GM23338 (cell line): ENCODE results near the gene MYCBP2. TPM values are rescaled to one million over a fixed set of nuclear protein-coding genes. Genes with fewer than 3 reads are reported as not detected.

ENCODE experiments used
- ATAC-seq: fragments of 200-7000 bp; cut with Tn5 transposase; 3 replicates; pipeline ENCODE4 v1.9.1; 2020
- DNase-seq: peaks from one replicate; pipeline ENCODE4 v3.0.0-alpha.2; 2015; ENCODE audit warnings: low spot score
- H2AFZ ChIP-seq: fragments of 200-600 bp; sonication (generic); 2 replicates; pipeline ENCODE4 v1.8.0; 2016; ENCODE audit warnings: antibody characterized with exemption, mild to moderate bottlenecking, moderate library complexity
- H3F3A ChIP-seq: fragments of 200-600 bp; sonication (generic); replicated peaks from 2 replicates; pipeline ENCODE4 v1.8.0; 2017; ENCODE audit warnings: antibody characterized with exemption, mixed run types, low read depth
- H3K27ac ChIP-seq: fragments of 200-600 bp; sonication (generic); 2 replicates; pipeline ENCODE4 v1.6.1; 2016; ENCODE audit warnings: low read depth
- H3K27me3 ChIP-seq: fragments of 200-600 bp; sonication (generic); 2 replicates; pipeline ENCODE4 v1.8.0; 2016; ENCODE audit warnings: mild to moderate bottlenecking, mixed run types, moderate library complexity; ENCODE audit not compliant: insufficient read depth
- H3K36me3 ChIP-seq: fragments of 200-600 bp; sonication (generic); 2 replicates; pipeline ENCODE4 v1.8.0; 2016; ENCODE audit warnings: mild to moderate bottlenecking; ENCODE audit not compliant: insufficient read depth
- H3K4me1 ChIP-seq: fragments of 200-600 bp; sonication (generic); 2 replicates; pipeline ENCODE4 v1.8.0; 2016; ENCODE audit warnings: mild to moderate bottlenecking, moderate library complexity; ENCODE audit not compliant: insufficient read depth
- H3K4me2 ChIP-seq: fragments of 200-600 bp; sonication (generic); 2 replicates; pipeline ENCODE4 v1.7.1; 2017; ENCODE audit warnings: mixed run types
- H3K4me3 ChIP-seq: fragments of 200-600 bp; sonication (generic); 2 replicates; pipeline ENCODE4 v1.6.1; 2016; ENCODE audit warnings: mixed run types
- H3K79me2 ChIP-seq: fragments of 200-600 bp; sonication (generic); replicated peaks from 2 replicates; pipeline ENCODE4 v1.8.0; 2017; ENCODE audit warnings: mild to moderate bottlenecking; ENCODE audit not compliant: insufficient read depth
- H3K9me2 ChIP-seq: fragments of 200-600 bp; sonication (generic); 2 replicates; pipeline ENCODE4 v1.8.0; 2017; ENCODE audit not compliant: insufficient read depth
- H4K20me1 ChIP-seq: fragments of 200-600 bp; sonication (generic); replicated peaks from 2 replicates; pipeline ENCODE4 v1.8.0; 2017; ENCODE audit warnings: mild to moderate bottlenecking; ENCODE audit not compliant: insufficient read depth
- H3K27ac Mint-ChIP-seq: 2 replicates; pipeline ENCODE4 v1.8.0; 2020; ENCODE audit warnings: inconsistent platforms, mild to moderate bottlenecking, moderate library complexity, mixed read lengths
- H3K27me3 Mint-ChIP-seq: 3 replicates; pipeline ENCODE4 v1.8.0; 2022; ENCODE audit warnings: low read depth, mild to moderate bottlenecking, moderate library complexity, mixed read lengths, inconsistent platforms; ENCODE audit not compliant: insufficient read depth, poor library complexity
- H3K36me3 Mint-ChIP-seq: 3 replicates; pipeline ENCODE4 v1.8.0; 2021; ENCODE audit warnings: low read depth, mild to moderate bottlenecking, inconsistent platforms, moderate library complexity, mixed read lengths
- H3K4me1 Mint-ChIP-seq: 3 replicates; pipeline ENCODE4 v1.8.0; 2020; ENCODE audit warnings: mild to moderate bottlenecking, inconsistent platforms, mixed read lengths
- H3K4me3 Mint-ChIP-seq: 3 replicates; pipeline ENCODE4 v1.8.0; 2021; ENCODE audit warnings: moderate library complexity, mild to moderate bottlenecking, inconsistent platforms, mixed read lengths
- H3K9me3 Mint-ChIP-seq: 3 replicates; pipeline ENCODE4 v1.8.0; 2020; ENCODE audit warnings: moderate library complexity, mild to moderate bottlenecking, inconsistent platforms, mixed read lengths
- CREB1 ChIP-seq: fragments of 250-450 bp; sonication (Bioruptor Pico); IDR thresholded peaks from 2 replicates; pipeline ENCODE4 v1.5.0; 2020; ENCODE audit warnings: low read depth, mild to moderate bottlenecking, moderate library complexity
- EZH2 ChIP-seq: fragments of 200-600 bp; sonication (generic); IDR thresholded peaks from one replicate; pipeline ENCODE4 v1.8.0; 2017; ENCODE audit warnings: antibody characterized with exemption, mild to moderate bottlenecking, low read depth; ENCODE audit not compliant: unreplicated experiment
- NANOG ChIP-seq: IDR thresholded peaks from 2 replicates; pipeline ENCODE4 v1.6.1; 2016; ENCODE audit warnings: antibody characterized with exemption, borderline replicate concordance
- POLR2AphosphoS5 ChIP-seq: IDR thresholded peaks from 2 replicates; pipeline ENCODE4 v1.6.1; 2016; ENCODE audit warnings: antibody characterized with exemption, low read depth
- STAT1 ChIP-seq: IDR thresholded peaks from one replicate; pipeline ENCODE4 v1.6.1; 2016; ENCODE audit warnings: antibody characterized with exemption; ENCODE audit not compliant: unreplicated experiment
- ZNF331 ChIP-seq: fragments of 250-450 bp; sonication (Bioruptor Pico); IDR thresholded peaks from 2 replicates; pipeline ENCODE4 v1.5.0; 2020; ENCODE audit warnings: low read depth, mild to moderate bottlenecking, moderate library complexity
- polyA plus RNA-seq: library from polyadenylated mRNA; unstranded; fragments of >200 nt; fragmentation: Nextera tagmentation; extraction: Ambion mirVana; gene quantifications from 2 replicates; pipeline ENCODE4 v1.2.1, GENCODE V29; 2016
- total RNA-seq: library from RNA; depleted of rRNA; stranded (reverse); fragments of >200 nt; shearing (Covaris generic); gene quantifications from 2 replicates; pipeline ENCODE4 v1.2.3, GENCODE V29; 2014
- TF ChIP-seq, protein P1 (sequence below): IDR thresholded peaks from 2 replicates; pipeline ENCODE4 v1.6.1; 2016; ENCODE audit warnings: antibody characterized with exemption
- TF ChIP-seq, protein P2 (sequence below): IDR thresholded peaks from one replicate; pipeline ENCODE4 v1.6.1; 2018; ENCODE audit warnings: antibody characterized with exemption; ENCODE audit not compliant: unreplicated experiment
- TF ChIP-seq, protein P3 (sequence below): fragments of 250-450 bp; sonication (Bioruptor Pico); IDR thresholded peaks from 2 replicates; pipeline ENCODE4 v1.5.0; 2020; ENCODE audit warnings: mild to moderate bottlenecking, moderate library complexity

Gene MYCBP2
- total and polyA plus RNA-seq, 2 experiments from 2014 or later = 54.6 to 77.2 TPM

DNA sequence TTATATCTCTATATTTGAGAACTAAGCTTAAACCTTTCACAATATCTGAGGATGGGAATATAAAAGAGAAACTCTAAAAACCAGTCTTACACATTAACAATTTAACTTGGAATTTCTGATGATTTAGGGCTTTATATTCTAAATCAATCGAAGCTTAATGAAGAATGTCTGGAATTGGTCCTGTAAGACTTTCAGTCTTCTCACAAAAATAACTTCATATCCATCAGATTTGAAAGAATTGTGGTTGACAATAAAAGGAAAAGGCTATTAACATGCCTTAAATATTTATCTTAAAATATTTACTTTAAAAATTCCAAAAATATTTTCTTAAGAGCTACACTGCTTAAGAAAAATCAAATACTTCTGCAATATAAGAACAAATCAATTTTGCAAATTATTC is 27.3 kb downstream of the MYCBP2 start:
- H4K20me1 ChIP-seq = no peaks in the 10 kb centered on the region
- H3K27ac ChIP-seq = no peak overlapping the region
- no peak overlapping the region for H3K4me3 ChIP-seq
- no peak overlapping the region for H3K27ac Mint-ChIP-seq
- H3K9me2 ChIP-seq = no peaks in the 10 kb centered on the region
- peaks cover 83% of the 10 kb centered on the region for H3K79me2 ChIP-seq
- no peaks in the 10 kb centered on the region for H3F3A ChIP-seq
- TF ChIP-seq STAT1 (no peak), CREB1 (no peak), EZH2 (no peak), ZNF331 (CRISPR knock-in tag) (no peak)
- TF ChIP-seq, protein P1, sequence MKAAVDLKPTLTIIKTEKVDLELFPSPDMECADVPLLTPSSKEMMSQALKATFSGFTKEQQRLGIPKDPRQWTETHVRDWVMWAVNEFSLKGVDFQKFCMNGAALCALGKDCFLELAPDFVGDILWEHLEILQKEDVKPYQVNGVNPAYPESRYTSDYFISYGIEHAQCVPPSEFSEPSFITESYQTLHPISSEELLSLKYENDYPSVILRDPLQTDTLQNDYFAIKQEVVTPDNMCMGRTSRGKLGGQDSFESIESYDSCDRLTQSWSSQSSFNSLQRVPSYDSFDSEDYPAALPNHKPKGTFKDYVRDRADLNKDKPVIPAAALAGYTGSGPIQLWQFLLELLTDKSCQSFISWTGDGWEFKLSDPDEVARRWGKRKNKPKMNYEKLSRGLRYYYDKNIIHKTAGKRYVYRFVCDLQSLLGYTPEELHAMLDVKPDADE = no peak
- TF ChIP-seq, protein P2, sequence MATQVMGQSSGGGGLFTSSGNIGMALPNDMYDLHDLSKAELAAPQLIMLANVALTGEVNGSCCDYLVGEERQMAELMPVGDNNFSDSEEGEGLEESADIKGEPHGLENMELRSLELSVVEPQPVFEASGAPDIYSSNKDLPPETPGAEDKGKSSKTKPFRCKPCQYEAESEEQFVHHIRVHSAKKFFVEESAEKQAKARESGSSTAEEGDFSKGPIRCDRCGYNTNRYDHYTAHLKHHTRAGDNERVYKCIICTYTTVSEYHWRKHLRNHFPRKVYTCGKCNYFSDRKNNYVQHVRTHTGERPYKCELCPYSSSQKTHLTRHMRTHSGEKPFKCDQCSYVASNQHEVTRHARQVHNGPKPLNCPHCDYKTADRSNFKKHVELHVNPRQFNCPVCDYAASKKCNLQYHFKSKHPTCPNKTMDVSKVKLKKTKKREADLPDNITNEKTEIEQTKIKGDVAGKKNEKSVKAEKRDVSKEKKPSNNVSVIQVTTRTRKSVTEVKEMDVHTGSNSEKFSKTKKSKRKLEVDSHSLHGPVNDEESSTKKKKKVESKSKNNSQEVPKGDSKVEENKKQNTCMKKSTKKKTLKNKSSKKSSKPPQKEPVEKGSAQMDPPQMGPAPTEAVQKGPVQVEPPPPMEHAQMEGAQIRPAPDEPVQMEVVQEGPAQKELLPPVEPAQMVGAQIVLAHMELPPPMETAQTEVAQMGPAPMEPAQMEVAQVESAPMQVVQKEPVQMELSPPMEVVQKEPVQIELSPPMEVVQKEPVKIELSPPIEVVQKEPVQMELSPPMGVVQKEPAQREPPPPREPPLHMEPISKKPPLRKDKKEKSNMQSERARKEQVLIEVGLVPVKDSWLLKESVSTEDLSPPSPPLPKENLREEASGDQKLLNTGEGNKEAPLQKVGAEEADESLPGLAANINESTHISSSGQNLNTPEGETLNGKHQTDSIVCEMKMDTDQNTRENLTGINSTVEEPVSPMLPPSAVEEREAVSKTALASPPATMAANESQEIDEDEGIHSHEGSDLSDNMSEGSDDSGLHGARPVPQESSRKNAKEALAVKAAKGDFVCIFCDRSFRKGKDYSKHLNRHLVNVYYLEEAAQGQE = no peak
- no peaks in the 10 kb centered on the region for H3K36me3 ChIP-seq
- H3K27me3 Mint-ChIP-seq = no peaks in the 10 kb centered on the region
- no peak overlapping the region for H2AFZ ChIP-seq
- H3K4me1 ChIP-seq = peaks cover 27% of the 10 kb centered on the region
- ATAC-seq (no peak), DNase-seq (no peak)
- peaks cover 33% of the 10 kb centered on the region for H3K4me1 Mint-ChIP-seq
- H3K4me3 Mint-ChIP-seq = no peak overlapping the region
- no peak overlapping the region for H3K4me2 ChIP-seq
- no peaks in the 10 kb centered on the region; the same call in 2 of the 3 replicates for H3K9me3 Mint-ChIP-seq
- H3K36me3 Mint-ChIP-seq = no peaks in the 10 kb centered on the region; the same call in 1 of the 3 replicates
- H3K27me3 ChIP-seq = no peaks in the 10 kb centered on the region

DNA sequence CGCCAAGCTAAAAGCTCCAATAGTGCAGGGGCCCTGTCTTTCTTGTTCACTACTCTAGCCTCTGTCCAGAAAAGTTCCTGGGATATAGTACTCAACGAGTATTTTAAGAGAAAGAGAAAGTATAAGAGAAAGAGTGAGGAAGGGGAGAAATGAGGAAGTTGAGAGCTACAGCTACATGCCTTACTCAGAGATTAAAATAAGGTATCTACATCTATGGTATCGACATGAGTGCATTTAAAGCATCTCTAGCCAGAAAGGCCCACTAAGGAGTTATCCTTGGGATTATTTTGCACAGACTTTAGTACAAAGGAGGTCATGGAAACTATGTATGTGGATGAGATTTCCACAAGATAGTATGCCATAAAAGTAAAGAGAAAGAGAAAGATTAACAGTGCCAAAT is 28.5 kb downstream of the MYCBP2 start:
- Histone ChIP-seq H3F3A (no peaks in the 10 kb centered on the region), H3K79me2 (peaks cover 71% of the 10 kb centered on the region), H3K9me2 (no peaks in the 10 kb centered on the region), H3K4me1 (peaks cover 18% of the 10 kb centered on the region), H2AFZ (no peak overlapping the region), H3K27ac (no peak overlapping the region), H3K27me3 (no peaks in the 10 kb centered on the region), H3K36me3 (no peaks in the 10 kb centered on the region), H3K4me2 (no peak overlapping the region), H3K4me3 (no peak overlapping the region), H4K20me1 (no peaks in the 10 kb centered on the region)
- Mint-ChIP-seq H3K27me3 (no peaks in the 10 kb centered on the region), H3K4me3 (no peak overlapping the region), H3K4me1 (peaks cover 24% of the 10 kb centered on the region), H3K9me3 (no peaks in the 10 kb centered on the region), H3K27ac (no peak overlapping the region), H3K36me3 (no peaks in the 10 kb centered on the region; the same call in 1 of the 3 replicates)
- DNase-seq = no peak
- no peak for ATAC-seq
- no peak for TF ChIP-seq STAT1
- no peak for TF ChIP-seq POLR2AphosphoS5
- TF ChIP-seq NANOG = no peak
- TF ChIP-seq, protein P3, sequence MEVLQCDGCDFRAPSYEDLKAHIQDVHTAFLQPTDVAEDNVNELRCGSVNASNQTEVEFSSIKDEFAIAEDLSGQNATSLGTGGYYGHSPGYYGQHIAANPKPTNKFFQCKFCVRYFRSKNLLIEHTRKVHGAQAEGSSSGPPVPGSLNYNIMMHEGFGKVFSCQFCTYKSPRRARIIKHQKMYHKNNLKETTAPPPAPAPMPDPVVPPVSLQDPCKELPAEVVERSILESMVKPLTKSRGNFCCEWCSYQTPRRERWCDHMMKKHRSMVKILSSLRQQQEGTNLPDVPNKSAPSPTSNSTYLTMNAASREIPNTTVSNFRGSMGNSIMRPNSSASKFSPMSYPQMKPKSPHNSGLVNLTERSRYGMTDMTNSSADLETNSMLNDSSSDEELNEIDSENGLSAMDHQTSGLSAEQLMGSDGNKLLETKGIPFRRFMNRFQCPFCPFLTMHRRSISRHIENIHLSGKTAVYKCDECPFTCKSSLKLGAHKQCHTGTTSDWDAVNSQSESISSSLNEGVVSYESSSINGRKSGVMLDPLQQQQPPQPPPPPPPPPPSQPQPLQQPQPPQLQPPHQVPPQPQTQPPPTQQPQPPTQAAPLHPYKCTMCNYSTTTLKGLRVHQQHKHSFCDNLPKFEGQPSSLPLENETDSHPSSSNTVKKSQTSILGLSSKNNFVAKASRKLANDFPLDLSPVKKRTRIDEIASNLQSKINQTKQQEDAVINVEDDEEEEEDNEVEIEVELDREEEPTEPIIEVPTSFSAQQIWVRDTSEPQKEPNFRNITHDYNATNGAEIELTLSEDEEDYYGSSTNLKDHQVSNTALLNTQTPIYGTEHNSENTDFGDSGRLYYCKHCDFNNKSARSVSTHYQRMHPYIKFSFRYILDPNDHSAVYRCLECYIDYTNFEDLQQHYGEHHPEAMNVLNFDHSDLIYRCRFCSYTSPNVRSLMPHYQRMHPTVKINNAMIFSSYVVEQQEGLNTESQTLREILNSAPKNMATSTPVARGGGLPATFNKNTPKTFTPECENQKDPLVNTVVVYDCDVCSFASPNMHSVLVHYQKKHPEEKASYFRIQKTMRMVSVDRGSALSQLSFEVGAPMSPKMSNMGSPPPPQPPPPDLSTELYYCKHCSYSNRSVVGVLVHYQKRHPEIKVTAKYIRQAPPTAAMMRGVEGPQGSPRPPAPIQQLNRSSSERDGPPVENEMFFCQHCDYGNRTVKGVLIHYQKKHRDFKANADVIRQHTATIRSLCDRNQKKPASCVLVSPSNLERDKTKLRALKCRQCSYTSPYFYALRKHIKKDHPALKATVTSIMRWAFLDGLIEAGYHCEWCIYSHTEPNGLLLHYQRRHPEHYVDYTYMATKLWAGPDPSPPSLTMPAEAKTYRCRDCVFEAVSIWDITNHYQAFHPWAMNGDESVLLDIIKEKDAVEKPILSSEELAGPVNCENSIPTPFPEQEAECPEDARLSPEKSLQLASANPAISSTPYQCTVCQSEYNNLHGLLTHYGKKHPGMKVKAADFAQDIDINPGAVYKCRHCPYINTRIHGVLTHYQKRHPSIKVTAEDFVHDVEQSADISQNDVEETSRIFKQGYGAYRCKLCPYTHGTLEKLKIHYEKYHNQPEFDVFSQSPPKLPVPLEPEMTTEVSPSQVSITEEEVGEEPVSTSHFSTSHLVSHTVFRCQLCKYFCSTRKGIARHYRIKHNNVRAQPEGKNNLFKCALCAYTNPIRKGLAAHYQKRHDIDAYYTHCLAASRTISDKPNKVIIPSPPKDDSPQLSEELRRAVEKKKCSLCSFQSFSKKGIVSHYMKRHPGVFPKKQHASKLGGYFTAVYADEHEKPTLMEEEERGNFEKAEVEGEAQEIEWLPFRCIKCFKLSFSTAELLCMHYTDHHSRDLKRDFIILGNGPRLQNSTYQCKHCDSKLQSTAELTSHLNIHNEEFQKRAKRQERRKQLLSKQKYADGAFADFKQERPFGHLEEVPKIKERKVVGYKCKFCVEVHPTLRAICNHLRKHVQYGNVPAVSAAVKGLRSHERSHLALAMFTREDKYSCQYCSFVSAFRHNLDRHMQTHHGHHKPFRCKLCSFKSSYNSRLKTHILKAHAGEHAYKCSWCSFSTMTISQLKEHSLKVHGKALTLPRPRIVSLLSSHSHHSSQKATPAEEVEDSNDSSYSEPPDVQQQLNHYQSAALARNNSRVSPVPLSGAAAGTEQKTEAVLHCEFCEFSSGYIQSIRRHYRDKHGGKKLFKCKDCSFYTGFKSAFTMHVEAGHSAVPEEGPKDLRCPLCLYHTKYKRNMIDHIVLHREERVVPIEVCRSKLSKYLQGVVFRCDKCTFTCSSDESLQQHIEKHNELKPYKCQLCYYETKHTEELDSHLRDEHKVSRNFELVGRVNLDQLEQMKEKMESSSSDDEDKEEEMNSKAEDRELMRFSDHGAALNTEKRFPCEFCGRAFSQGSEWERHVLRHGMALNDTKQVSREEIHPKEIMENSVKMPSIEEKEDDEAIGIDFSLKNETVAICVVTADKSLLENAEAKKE = no peak
